Natural killer cell (primary cell): ENCODE measurements around the gene ATP6V1A. TPM values are rescaled to one million over a fixed set of nuclear protein-coding genes. Genes with fewer than 3 reads are reported as not detected.
A peak's percentile ranks its signal among the peaks of the same experiment; 100 is the strongest.

ENCODE experiments used
- ATAC-seq, 3 donors: fragments of 150-1000 bp in 2 of 3; fragments of 200-7000 bp in 1 of 3; cut with Tn5 transposase; 1 replicate in 1 of 3; 2 replicates in 2 of 3; pipeline ENCODE4 v1.10.0; 2021; ENCODE audit warnings: mild to moderate bottlenecking in 2 of 3, moderate library complexity in 2 of 3
- DNase-seq, 2 donors: peaks; one replicate each; pipeline versions ENCODE4 v3.0.0 to v3.0.0-alpha.2; 2013 to 2021; ENCODE audit warnings: mixed read lengths in 1 of 2
- H3K27ac ChIP-seq: one replicate; pipeline ENCODE4 v1.5.1; 2013; ENCODE audit warnings: mild to moderate bottlenecking, low read length
- H3K27me3 ChIP-seq: one replicate; pipeline ENCODE4 v1.6.1; 2013; ENCODE audit warnings: low read length; ENCODE audit not compliant: control insufficient read depth, insufficient read depth
- H3K36me3 ChIP-seq: one replicate; pipeline ENCODE4 v1.6.1; 2013; ENCODE audit warnings: low read length; ENCODE audit not compliant: control insufficient read depth, insufficient read depth
- H3K4me1 ChIP-seq: one replicate; pipeline ENCODE4 v1.6.1; 2013; ENCODE audit warnings: low read length; ENCODE audit not compliant: control insufficient read depth, insufficient read depth
- H3K4me3 ChIP-seq: one replicate; pipeline ENCODE4 v1.5.1; 2013; ENCODE audit warnings: low read length
- H3K9me3 ChIP-seq: one replicate; pipeline ENCODE4 v1.6.1; 2013; ENCODE audit warnings: low read length; ENCODE audit not compliant: control insufficient read depth, insufficient read depth
- H3K27ac Mint-ChIP-seq, 2 donors: one replicate each; pipeline ENCODE4 v1.8.0; 2022; ENCODE audit warnings: mild to moderate bottlenecking in 2 of 2, mixed read lengths in 2 of 2, moderate library complexity in 1 of 2
- H3K27me3 Mint-ChIP-seq, 2 donors: one replicate each; pipeline ENCODE4 v1.8.0; 2022; ENCODE audit warnings: low read depth in 2 of 2, mixed read lengths in 2 of 2
- H3K36me3 Mint-ChIP-seq: one replicate; pipeline ENCODE4 v1.8.0; 2022; ENCODE audit warnings: mixed read lengths
- H3K4me1 Mint-ChIP-seq, 2 donors: one replicate each; pipeline ENCODE4 v1.8.0; 2022; ENCODE audit warnings: mixed read lengths in 2 of 2
- H3K4me3 Mint-ChIP-seq: one replicate; pipeline ENCODE4 v1.8.0; 2022; ENCODE audit warnings: mild to moderate bottlenecking, moderate library complexity, mixed read lengths
- H3K9me3 Mint-ChIP-seq, 2 donors: one replicate each; pipeline ENCODE4 v1.8.0; 2022; ENCODE audit warnings: mixed read lengths in 2 of 2
- CTCF ChIP-seq: fragments of 200-600 bp; IDR thresholded peaks from one replicate; pipeline ENCODE4 v1.8.0; 2022; ENCODE audit warnings: antibody characterized with exemption
- whole genome bisulfite sequencing: methylation state at CpG from one replicate; pipeline ENCODE4 v1.1.7; 2013; ENCODE audit warnings: missing lambda C conversion rate; ENCODE audit not compliant: insufficient coverage; 5-methylcytosine and 5-hydroxymethylcytosine counted together
- intact Hi-C: fragments of 100-400 bp; cut with micrococcal nuclease; formaldehyde crosslinking; loops from one replicate; pipeline ENCODE4 v1.14.2; 2022
- total RNA-seq, 4 donors: library from RNA; stranded (reverse); fragments of 120-200 nt in 1 of 4; gene quantifications; one replicate each; pipeline versions ENCODE4 v1.2.3 to v1.2.4, GENCODE V29; 2013 to 2022

Gene ATP6V1A
- total RNA-seq, 3 donors from 2014 or later (not counting 1 experiment from before 2014, with no cell fraction given) = 26.3 to 31.9 (median 30.0) TPM

GRCh38 chr3:113794526-113794925, 47.7 kb downstream of the ATP6V1A start:
- peaks cover 6% of the 10 kb centered on the region for H3K36me3 Mint-ChIP-seq
- intact Hi-C loops = no loop called here

GRCh38 chr3:113795693-113796092, 48.9 kb downstream of the ATP6V1A start:
- Histone ChIP-seq H3K36me3 (peaks cover 58% of the 10 kb centered on the region), H3K9me3 (no peaks in the 10 kb centered on the region), H3K27me3 (no peaks in the 10 kb centered on the region), H3K4me3 (no peak overlapping the region), H3K27ac (no peak overlapping the region), H3K4me1 (no peaks in the 10 kb centered on the region)
- Mint-ChIP-seq H3K4me3 (no peak overlapping the region), H3K36me3 (peaks cover 13% of the 10 kb centered on the region), H3K9me3 (no peaks in the 10 kb centered on the region), H3K27ac (no peak overlapping the region), H3K4me1 (no peaks in the 10 kb centered on the region), H3K27me3 (no peaks in the 10 kb centered on the region)
- intact Hi-C loops = no loop called here
- WGBS = 100% methylated on average over 1 of the region's 4 CpGs
- DNase-seq = peak in 1 of 2 donors; percentile 12
- no peak for ATAC-seq
- TF ChIP-seq CTCF = no peak

More at GRCh38 chr3:113794526-113794925, 47.7 kb downstream of the ATP6V1A start:
- ATAC-seq (no peak), DNase-seq (no peak)
- Histone ChIP-seq H3K27ac (no peak overlapping the region), H3K4me1 (no peaks in the 10 kb centered on the region), H3K36me3 (peaks cover 51% of the 10 kb centered on the region), H3K27me3 (no peaks in the 10 kb centered on the region), H3K9me3 (no peaks in the 10 kb centered on the region), H3K4me3 (no peak overlapping the region)
- H3K4me1 Mint-ChIP-seq = no peaks in the 10 kb centered on the region
- no peaks in the 10 kb centered on the region for H3K27me3 Mint-ChIP-seq
- H3K27ac Mint-ChIP-seq = peak overlapping the region in 1 of 2 donors; percentile 58
- WGBS = 81% methylated on average over 4 of the region's 4 CpGs
- no peak overlapping the region for H3K4me3 Mint-ChIP-seq
- H3K9me3 Mint-ChIP-seq = no peaks in the 10 kb centered on the region
- no peak for TF ChIP-seq CTCF

- Mint-ChIP-seq H3K36me3 (peaks cover 14% of the 10 kb centered on the region), H3K4me1 (peaks cover 0 to 5% of the 10 kb centered on the region in 2 donors), H3K9me3 (no peaks in the 10 kb centered on the region), H3K27ac (peak overlapping the region in 1 of 2 donors; percentile 21), H3K4me3 (no peak overlapping the region), H3K27me3 (no peaks in the 10 kb centered on the region)
- H3K27me3 ChIP-seq = no peaks in the 10 kb centered on the region
- no peaks in the 10 kb centered on the region for H3K4me1 ChIP-seq
- TF ChIP-seq CTCF = no peak
- no peaks in the 10 kb centered on the region for H3K9me3 ChIP-seq
- intact Hi-C loops = no loop called here
- no peak overlapping the region for H3K4me3 ChIP-seq
- no peak for ATAC-seq
- peaks cover 63% of the 10 kb centered on the region for H3K36me3 ChIP-seq
- no peak overlapping the region for H3K27ac ChIP-seq
- DNase-seq = no peak
- WGBS = 100% methylated on average over 1 of the region's 3 CpGs
These were observed 56.1 kb downstream of the ATP6V1A start for GRCh38 chr3:113802795-113803455.

GRCh38 chr3:113804661-113805060, 57.8 kb downstream of the ATP6V1A start:
- Mint-ChIP-seq H3K36me3 (peaks cover 14% of the 10 kb centered on the region), H3K27me3 (no peaks in the 10 kb centered on the region), H3K27ac (peak overlapping the region in 1 of 2 donors; percentile 16), H3K4me3 (no peak overlapping the region), H3K9me3 (no peaks in the 10 kb centered on the region), H3K4me1 (peaks cover 0 to 5% of the 10 kb centered on the region in 2 donors)
- H3K36me3 ChIP-seq = peaks cover 51% of the 10 kb centered on the region
- no peak for TF ChIP-seq CTCF
- ATAC-seq (no peak), DNase-seq (no peak)
- intact Hi-C loops = no loop called here
- no peaks in the 10 kb centered on the region for H3K4me1 ChIP-seq
- no peaks in the 10 kb centered on the region for H3K9me3 ChIP-seq
- H3K27ac ChIP-seq = no peak overlapping the region
- WGBS = no CpG with 5 or more reads among the region's 4 CpGs
- H3K27me3 ChIP-seq = no peaks in the 10 kb centered on the region
- no peak overlapping the region for H3K4me3 ChIP-seq
